Endothelial cell (in vitro differentiated cells): Measurements from ENCODE around the gene TNFSF8. TPM values are rescaled to one million over a fixed set of nuclear protein-coding genes. Genes with fewer than 3 reads are reported as not detected.

Experiments
- DNase-seq: peaks from one replicate; pipeline ENCODE4 v3.0.0; 2021; ENCODE audit warnings: low spot score
- H3K27ac Mint-ChIP-seq: one replicate; pipeline ENCODE4 v1.8.0; 2021; ENCODE audit warnings: mixed read lengths, inconsistent platforms; ENCODE audit not compliant: unreplicated experiment
- H3K27me3 Mint-ChIP-seq: one replicate; pipeline ENCODE4 v1.8.0; 2021; ENCODE audit warnings: mild to moderate bottlenecking, moderate library complexity, mixed read lengths, inconsistent platforms; ENCODE audit not compliant: unreplicated experiment
- H3K36me3 Mint-ChIP-seq: one replicate; pipeline ENCODE4 v1.8.0; 2021; ENCODE audit warnings: mild to moderate bottlenecking, low read depth, mixed read lengths, inconsistent platforms; ENCODE audit not compliant: unreplicated experiment
- H3K4me1 Mint-ChIP-seq: one replicate; pipeline ENCODE4 v1.8.0; 2021; ENCODE audit warnings: mild to moderate bottlenecking, mixed read lengths, inconsistent platforms; ENCODE audit not compliant: unreplicated experiment
- H3K4me3 Mint-ChIP-seq: one replicate; pipeline ENCODE4 v1.8.0; 2021; ENCODE audit warnings: mild to moderate bottlenecking, mixed read lengths, inconsistent platforms; ENCODE audit not compliant: unreplicated experiment
- H3K9me3 Mint-ChIP-seq: one replicate; pipeline ENCODE4 v1.8.0; 2021; ENCODE audit warnings: mixed read lengths, inconsistent platforms; ENCODE audit not compliant: unreplicated experiment
- total RNA-seq: library from RNA; stranded (reverse); fragmentation: NEBNext Ultra II Directional; extraction: Animal tissue kit (Norgen Biotek cat#: 25700); gene quantifications from one replicate; pipeline ENCODE4 v1.2.1, GENCODE V29; 2021; ENCODE audit not compliant: unreplicated experiment
- TF ChIP-seq, protein P1 (sequence below): fragments of 200-600 bp; sonication (generic); IDR thresholded peaks from one replicate; pipeline ENCODE4 v1.5.0; 2021; ENCODE audit warnings: antibody characterized with exemption; ENCODE audit not compliant: unreplicated experiment

The TNFSF8 gene
- total RNA-seq, 1 donor from 2014 or later = not detected

DNA sequence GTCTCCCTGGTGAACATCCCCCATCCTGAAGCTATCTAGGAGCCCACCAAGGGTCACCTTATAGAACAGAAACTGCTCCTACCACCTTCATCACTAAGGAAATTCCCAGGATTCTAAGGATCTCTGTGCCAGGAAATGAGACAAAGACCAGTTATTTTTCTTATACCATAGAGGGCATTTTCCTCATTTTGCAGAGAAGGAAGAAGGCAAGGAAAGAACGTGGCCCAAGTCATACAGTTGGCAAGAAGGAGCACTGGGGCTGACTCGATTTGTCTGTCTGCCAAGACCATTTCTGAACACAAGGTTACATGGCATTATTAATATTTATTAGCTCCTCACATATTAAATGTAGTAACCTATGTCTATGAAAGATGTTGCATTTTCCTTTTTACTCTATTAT, 74.9 kb downstream of the TNFSF8 start:
- TF ChIP-seq, protein P1, sequence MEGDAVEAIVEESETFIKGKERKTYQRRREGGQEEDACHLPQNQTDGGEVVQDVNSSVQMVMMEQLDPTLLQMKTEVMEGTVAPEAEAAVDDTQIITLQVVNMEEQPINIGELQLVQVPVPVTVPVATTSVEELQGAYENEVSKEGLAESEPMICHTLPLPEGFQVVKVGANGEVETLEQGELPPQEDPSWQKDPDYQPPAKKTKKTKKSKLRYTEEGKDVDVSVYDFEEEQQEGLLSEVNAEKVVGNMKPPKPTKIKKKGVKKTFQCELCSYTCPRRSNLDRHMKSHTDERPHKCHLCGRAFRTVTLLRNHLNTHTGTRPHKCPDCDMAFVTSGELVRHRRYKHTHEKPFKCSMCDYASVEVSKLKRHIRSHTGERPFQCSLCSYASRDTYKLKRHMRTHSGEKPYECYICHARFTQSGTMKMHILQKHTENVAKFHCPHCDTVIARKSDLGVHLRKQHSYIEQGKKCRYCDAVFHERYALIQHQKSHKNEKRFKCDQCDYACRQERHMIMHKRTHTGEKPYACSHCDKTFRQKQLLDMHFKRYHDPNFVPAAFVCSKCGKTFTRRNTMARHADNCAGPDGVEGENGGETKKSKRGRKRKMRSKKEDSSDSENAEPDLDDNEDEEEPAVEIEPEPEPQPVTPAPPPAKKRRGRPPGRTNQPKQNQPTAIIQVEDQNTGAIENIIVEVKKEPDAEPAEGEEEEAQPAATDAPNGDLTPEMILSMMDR = no peak
- H3K9me3 Mint-ChIP-seq = no peaks in the 10 kb centered on the region
- DNase-seq = no peak
- no peaks in the 10 kb centered on the region for H3K27me3 Mint-ChIP-seq
- no peaks in the 10 kb centered on the region for H3K36me3 Mint-ChIP-seq
- H3K4me1 Mint-ChIP-seq = peaks cover 7% of the 10 kb centered on the region
- H3K4me3 Mint-ChIP-seq = no peak overlapping the region
- no peak overlapping the region for H3K27ac Mint-ChIP-seq

DNA sequence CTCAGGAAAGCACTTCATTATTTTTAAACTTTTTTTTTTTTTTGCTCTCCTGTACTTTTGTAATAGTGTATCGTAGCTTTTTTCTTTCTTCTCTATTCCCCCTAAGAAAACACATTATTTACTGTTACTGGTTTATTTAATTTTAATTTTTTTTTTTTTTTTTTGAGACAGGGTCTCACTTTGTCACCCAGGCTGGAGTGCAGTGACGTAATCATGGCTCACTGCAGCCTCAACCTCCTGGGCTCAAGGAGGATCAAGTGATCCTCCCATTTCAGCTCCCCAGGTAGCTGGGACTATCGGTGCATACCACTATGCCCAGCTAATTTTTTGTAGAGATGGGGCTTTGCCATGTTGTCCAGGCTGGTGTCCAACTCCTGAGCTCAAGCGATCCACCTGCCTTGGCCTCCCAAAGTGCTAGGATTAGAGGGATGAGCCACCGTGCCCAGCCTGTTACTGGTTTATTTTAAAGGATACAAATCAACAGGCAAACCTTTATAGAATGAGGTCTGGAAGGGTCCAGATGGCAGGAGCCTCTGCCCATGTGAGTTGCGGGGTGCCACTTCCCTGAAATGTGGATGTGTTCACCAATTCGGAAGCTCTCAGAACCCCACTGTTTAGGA, 75.5 kb downstream of the TNFSF8 start:
- Mint-ChIP-seq H3K27me3 (no peaks in the 10 kb centered on the region), H3K4me3 (no peak overlapping the region), H3K27ac (no peak overlapping the region), H3K4me1 (peaks cover 7% of the 10 kb centered on the region), H3K36me3 (no peaks in the 10 kb centered on the region), H3K9me3 (no peaks in the 10 kb centered on the region)
- no peak for DNase-seq
- TF ChIP-seq, protein P1 = no peak

DNA sequence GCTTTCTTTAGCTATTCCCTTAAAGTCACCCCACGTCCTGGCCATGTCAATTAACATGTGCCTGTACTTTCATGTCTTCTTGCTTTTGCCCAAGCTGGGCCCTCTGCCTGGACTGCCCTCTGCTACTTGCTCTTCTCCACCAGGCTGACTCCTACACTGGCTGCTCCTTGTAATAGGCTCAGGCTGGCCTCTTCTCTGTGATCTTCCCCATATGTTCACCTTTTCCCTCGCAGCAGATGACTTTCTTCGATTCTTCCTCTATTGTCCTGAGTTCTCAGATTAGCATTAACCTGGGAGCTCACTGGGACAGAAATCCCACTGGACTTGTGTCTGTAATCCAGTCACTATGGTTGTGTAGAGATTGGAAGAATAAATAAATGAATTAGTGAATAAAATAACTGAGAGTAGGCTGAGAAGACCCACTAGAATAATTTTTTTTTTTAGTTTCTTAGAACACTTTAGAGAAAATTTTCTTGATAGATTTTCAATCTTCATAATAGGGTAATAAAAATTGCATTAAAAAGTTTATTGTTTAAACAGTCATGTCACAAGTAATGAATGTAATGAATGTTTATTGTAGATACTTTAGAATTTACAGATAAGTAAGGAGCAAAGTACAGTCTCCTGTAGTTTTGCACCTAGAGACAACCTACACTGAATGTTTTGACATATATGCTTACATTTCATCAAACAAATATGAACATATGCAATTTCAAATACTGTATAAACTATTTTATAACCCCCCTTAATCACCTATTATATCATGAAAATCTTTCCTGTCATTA, 77.1 kb downstream of the TNFSF8 start:
- Mint-ChIP-seq H3K9me3 (no peaks in the 10 kb centered on the region), H3K4me1 (peaks cover 7% of the 10 kb centered on the region), H3K36me3 (no peaks in the 10 kb centered on the region), H3K27ac (no peak overlapping the region), H3K4me3 (no peak overlapping the region), H3K27me3 (no peaks in the 10 kb centered on the region)
- no peak for DNase-seq
- TF ChIP-seq, protein P1 = no peak

DNA sequence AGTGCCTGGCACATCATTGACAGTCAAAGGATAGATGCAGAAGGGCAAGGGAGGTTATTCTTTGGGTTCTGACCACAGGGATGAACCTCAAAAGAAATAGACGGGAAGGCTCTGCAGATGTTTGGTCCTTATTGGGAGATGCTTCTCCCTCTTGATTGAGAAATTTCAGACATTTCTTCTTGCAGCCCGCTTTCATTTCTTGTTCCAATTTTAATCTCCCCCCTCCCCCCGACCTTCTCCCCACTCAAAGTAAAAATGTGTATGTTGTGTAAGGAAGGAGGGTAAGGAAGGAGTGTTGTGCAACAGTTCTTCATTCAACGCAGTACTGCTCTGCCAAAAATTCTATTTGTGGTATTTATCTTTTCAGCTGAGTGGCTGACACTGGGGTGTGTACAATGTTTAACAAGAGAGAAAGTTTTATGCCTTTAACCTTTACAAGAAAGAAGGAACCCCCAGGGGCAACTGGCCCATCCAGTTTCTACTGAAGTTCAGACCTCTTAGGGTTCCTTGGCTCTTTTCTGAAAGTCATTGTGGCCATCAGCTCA, 78.3 kb downstream of the TNFSF8 start:
- DNase-seq = no peak
- H3K27me3 Mint-ChIP-seq = no peaks in the 10 kb centered on the region
- peaks cover 7% of the 10 kb centered on the region for H3K4me1 Mint-ChIP-seq
- H3K36me3 Mint-ChIP-seq = no peaks in the 10 kb centered on the region
- no peak overlapping the region for H3K4me3 Mint-ChIP-seq
- TF ChIP-seq, protein P1 = no peak
- H3K27ac Mint-ChIP-seq = no peak overlapping the region
- no peaks in the 10 kb centered on the region for H3K9me3 Mint-ChIP-seq

DNA sequence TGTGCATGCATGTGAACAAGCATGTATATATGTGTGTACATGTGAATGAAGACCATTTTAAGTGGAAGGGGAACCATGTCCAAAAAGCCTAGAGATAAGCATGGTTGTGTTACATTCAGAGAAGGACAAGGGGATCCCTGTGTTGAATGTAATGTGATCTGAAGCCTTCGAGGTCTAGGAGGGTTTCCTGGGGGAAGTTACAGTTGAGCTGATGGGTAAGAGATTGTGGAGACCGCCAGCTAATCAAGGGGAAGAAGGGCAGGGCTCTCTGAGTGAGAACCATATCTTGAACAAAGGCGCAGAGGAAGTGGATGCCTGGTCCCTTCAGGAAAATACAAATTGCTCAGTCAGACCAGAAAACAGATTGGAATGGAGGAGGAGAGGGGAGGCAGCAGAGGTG, 79.1 kb downstream of the TNFSF8 start:
- TF ChIP-seq, protein P1 = no peak
- no peak overlapping the region for H3K4me3 Mint-ChIP-seq
- no peaks in the 10 kb centered on the region for H3K36me3 Mint-ChIP-seq
- H3K27me3 Mint-ChIP-seq = no peaks in the 10 kb centered on the region
- no peak for DNase-seq
- H3K9me3 Mint-ChIP-seq = no peaks in the 10 kb centered on the region
- peaks cover 7% of the 10 kb centered on the region for H3K4me1 Mint-ChIP-seq
- no peak overlapping the region for H3K27ac Mint-ChIP-seq
